ENCODE results near the gene PGAP2. TPM values are rescaled to one million over a fixed set of nuclear protein-coding genes. Genes with fewer than 3 reads are reported as not detected.

PGAP2 gene
- total and polyA plus RNA-seq, 2 of the 13 experiments (the other 11 are each of a cell fraction or from before 2014, with no cell fraction given), result 21.5 to 47.8 TPM

DNA sequence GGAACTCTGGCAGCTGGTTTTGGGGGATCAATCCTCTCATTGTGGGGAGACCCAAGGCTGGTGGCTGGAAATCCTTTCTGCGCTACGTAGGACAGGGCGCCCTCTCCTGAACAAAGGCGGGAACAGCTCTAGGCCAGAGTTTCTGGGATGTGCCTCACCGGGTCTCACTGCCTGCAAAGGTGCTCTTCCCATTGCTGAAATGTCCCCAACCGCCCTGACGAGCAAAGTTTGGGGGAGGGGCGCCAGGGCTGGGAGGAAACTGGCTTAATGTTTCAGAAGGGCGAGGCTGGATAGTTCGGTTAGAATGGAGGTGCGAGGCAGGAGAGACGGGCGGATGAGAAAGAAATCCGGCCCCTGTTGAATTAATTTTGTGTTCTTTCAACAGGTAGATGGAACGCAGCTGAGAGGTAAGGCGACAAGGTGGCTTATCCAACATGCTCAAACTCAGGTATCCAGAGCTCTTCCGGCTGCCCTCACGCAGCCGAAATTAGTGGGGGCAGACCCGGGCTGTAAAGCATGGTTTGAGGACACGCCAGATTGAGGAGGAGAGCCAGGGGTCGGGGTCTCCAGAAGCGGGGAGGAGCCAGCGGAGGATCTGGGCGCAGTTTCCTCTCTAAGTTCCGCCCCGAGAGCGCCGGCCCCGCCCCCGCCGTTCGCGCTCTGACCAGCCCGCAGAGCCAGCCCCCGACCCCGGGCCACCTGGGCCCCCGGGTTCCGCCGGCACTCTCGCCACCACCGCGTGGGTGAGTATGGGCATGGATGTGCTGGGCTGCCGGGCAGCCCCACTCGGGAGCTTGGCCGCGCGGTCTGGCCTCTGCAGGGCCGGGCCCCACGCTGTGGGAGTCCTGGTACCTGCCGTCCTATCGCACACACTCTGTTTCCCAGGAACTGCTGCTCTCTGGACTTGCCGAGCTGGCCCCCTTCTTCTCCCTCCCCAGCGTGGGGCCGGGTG is at the start of gene PGAP2 (continued):
- TF ChIP-seq, protein P1, sequence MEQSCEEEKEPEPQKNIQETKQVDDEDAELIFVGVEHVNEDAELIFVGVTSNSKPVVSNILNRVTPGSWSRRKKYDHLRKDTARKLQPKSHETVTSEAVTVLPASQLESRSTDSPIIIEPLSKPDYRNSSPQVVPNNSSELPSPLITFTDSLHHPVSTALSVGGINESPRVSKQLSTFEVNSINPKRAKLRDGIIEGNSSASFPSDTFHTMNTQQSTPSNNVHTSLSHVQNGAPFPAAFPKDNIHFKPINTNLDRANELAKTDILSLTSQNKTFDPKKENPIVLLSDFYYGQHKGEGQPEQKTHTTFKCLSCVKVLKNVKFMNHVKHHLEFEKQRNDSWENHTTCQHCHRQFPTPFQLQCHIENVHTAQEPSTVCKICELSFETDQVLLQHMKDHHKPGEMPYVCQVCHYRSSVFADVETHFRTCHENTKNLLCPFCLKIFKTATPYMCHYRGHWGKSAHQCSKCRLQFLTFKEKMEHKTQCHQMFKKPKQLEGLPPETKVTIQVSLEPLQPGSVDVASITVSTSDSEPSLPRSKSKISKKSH (CRISPR knock-in tag; IDR thresholded peaks at IDR 0.05; ENCODE audit: borderline replicate concordance), result peak; percentile 51; the same call in 1 of the 2 replicates
- TF ChIP-seq, protein P2, sequence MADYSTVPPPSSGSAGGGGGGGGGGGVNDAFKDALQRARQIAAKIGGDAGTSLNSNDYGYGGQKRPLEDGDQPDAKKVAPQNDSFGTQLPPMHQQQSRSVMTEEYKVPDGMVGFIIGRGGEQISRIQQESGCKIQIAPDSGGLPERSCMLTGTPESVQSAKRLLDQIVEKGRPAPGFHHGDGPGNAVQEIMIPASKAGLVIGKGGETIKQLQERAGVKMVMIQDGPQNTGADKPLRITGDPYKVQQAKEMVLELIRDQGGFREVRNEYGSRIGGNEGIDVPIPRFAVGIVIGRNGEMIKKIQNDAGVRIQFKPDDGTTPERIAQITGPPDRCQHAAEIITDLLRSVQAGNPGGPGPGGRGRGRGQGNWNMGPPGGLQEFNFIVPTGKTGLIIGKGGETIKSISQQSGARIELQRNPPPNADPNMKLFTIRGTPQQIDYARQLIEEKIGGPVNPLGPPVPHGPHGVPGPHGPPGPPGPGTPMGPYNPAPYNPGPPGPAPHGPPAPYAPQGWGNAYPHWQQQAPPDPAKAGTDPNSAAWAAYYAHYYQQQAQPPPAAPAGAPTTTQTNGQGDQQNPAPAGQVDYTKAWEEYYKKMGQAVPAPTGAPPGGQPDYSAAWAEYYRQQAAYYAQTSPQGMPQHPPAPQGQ (CRISPR knock-in tag; IDR thresholded peaks at IDR 0.05; ENCODE audit: borderline replicate concordance), result no peak
- peak; percentile 30; the same call in 1 of the 2 replicates for TF ChIP-seq ZNF501 (CRISPR knock-in tag; IDR thresholded peaks at IDR 0.05)
- 0 out of 2 replicates have a peak, but pooled peaks have one; percentile 33 for TF ChIP-seq ZNF790 (CRISPR knock-in tag; IDR thresholded peaks at IDR 0.05; ENCODE audit: borderline replicate concordance)
- TF ChIP-seq, protein P3, sequence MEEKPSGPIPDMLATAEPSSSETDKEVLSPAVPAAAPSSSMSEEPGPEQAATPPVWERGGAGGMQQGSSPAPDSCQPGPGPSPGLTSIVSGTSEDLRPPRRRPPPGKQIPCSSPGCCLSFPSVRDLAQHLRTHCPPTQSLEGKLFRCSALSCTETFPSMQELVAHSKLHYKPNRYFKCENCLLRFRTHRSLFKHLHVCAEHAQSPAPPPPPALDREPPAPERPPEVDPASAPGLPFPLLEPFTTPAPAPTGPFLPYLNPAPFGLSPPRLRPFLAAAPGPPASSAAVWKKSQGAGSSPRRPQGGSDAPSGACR (CRISPR knock-in tag; IDR thresholded peaks at IDR 0.05), result no peak
- TF ChIP-seq NR2F2 (IDR thresholded peaks at IDR 0.05; ENCODE audit: borderline replicate concordance, low read depth), result no peak
- TF ChIP-seq, protein P4, sequence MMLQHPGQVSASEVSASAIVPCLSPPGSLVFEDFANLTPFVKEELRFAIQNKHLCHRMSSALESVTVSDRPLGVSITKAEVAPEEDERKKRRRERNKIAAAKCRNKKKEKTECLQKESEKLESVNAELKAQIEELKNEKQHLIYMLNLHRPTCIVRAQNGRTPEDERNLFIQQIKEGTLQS (CRISPR knock-in tag; IDR thresholded peaks at IDR 0.05), result no peak
- TF ChIP-seq PAF1 (CRISPR knock-in tag; IDR thresholded peaks at IDR 0.05), result no peak
- no peak for TF ChIP-seq CBX1 (IDR thresholded peaks at IDR 0.05; ENCODE audit: low read depth)
- TF ChIP-seq MED1 (CRISPR knock-in tag; IDR thresholded peaks at IDR 0.05), result peak; percentile 18; the same call in 1 of the 2 replicates
- TF ChIP-seq, protein P5, sequence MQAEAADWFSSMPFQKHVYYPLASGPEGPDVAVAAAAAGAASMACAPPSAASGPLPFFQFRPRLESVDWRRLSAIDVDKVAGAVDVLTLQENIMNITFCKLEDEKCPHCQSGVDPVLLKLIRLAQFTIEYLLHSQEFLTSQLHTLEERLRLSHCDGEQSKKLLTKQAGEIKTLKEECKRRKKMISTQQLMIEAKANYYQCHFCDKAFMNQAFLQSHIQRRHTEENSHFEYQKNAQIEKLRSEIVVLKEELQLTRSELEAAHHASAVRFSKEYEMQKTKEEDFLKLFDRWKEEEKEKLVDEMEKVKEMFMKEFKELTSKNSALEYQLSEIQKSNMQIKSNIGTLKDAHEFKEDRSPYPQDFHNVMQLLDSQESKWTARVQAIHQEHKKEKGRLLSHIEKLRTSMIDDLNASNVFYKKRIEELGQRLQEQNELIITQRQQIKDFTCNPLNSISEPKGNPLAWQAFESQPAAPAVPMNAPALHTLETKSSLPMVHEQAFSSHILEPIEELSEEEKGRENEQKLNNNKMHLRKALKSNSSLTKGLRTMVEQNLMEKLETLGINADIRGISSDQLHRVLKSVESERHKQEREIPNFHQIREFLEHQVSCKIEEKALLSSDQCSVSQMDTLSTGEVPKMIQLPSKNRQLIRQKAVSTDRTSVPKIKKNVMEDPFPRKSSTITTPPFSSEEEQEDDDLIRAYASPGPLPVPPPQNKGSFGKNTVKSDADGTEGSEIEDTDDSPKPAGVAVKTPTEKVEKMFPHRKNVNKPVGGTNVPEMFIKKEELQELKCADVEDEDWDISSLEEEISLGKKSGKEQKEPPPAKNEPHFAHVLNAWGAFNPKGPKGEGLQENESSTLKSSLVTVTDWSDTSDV (CRISPR knock-in tag; IDR thresholded peaks at IDR 0.05), result no peak
- 0 out of 2 replicates have a peak, but pooled peaks have one; percentile 65 for TF ChIP-seq ZNF558 (CRISPR knock-in tag; IDR thresholded peaks at IDR 0.05; ENCODE audit: borderline replicate concordance)
- TF ChIP-seq, protein P6, sequence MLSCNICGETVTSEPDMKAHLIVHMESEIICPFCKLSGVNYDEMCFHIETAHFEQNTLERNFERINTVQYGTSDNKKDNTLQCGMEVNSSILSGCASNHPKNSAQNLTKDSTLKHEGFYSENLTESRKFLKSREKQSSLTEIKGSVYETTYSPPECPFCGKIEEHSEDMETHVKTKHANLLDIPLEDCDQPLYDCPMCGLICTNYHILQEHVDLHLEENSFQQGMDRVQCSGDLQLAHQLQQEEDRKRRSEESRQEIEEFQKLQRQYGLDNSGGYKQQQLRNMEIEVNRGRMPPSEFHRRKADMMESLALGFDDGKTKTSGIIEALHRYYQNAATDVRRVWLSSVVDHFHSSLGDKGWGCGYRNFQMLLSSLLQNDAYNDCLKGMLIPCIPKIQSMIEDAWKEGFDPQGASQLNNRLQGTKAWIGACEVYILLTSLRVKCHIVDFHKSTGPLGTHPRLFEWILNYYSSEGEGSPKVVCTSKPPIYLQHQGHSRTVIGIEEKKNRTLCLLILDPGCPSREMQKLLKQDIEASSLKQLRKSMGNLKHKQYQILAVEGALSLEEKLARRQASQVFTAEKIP (CRISPR knock-in tag; IDR thresholded peaks at IDR 0.05; ENCODE audit: borderline replicate concordance), result no peak
- no peak for TF ChIP-seq XBP1 (CRISPR knock-in tag; IDR thresholded peaks at IDR 0.05)
- TF ChIP-seq, protein P7, sequence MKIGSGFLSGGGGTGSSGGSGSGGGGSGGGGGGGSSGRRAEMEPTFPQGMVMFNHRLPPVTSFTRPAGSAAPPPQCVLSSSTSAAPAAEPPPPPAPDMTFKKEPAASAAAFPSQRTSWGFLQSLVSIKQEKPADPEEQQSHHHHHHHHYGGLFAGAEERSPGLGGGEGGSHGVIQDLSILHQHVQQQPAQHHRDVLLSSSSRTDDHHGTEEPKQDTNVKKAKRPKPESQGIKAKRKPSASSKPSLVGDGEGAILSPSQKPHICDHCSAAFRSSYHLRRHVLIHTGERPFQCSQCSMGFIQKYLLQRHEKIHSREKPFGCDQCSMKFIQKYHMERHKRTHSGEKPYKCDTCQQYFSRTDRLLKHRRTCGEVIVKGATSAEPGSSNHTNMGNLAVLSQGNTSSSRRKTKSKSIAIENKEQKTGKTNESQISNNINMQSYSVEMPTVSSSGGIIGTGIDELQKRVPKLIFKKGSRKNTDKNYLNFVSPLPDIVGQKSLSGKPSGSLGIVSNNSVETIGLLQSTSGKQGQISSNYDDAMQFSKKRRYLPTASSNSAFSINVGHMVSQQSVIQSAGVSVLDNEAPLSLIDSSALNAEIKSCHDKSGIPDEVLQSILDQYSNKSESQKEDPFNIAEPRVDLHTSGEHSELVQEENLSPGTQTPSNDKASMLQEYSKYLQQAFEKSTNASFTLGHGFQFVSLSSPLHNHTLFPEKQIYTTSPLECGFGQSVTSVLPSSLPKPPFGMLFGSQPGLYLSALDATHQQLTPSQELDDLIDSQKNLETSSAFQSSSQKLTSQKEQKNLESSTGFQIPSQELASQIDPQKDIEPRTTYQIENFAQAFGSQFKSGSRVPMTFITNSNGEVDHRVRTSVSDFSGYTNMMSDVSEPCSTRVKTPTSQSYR (CRISPR knock-in tag; IDR thresholded peaks at IDR 0.05; ENCODE audit: borderline replicate concordance), result peak; percentile 91

All from HepG2 (cell line).